Eye (tissue), 1 donor: Measurements from ENCODE around the gene VPS35.
"Not testable (repeated sequence)": the region's sequence is repeated elsewhere in the genome, so short reads cannot be mapped to it uniquely, and the experiment has no call there.

Source experiments
- DNase-seq: peaks from one replicate; pipeline ENCODE4 v3.0.0-alpha.2; 2015

VPS35 gene

DNA sequence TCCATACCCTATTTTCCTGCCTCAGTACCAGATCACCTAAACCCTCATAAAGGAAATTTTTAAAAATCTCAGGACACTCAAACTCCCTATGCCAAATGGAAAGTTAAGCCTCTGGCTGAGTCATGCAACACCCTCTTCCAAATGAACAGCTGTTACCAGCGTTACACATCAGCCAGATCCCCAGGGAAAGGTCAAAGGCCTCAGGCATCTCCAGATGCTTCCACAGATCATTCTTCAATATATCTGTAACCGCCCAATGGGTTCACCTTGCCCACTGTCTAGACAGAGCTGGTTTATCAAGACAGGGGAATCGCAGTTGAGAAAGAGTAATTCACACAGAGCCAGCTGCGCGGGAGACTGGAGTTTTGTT, 38.7 kb downstream of the VPS35 start:
- no peak for DNase-seq

GRCh38 chr16:46649588-46650253, 39.3 kb downstream of the VPS35 start:
- DNase-seq = no peak

- no peak for DNase-seq
Measured at GRCh38 chr16:46648656-46649055, 40.3 kb downstream of the VPS35 start.

DNA sequence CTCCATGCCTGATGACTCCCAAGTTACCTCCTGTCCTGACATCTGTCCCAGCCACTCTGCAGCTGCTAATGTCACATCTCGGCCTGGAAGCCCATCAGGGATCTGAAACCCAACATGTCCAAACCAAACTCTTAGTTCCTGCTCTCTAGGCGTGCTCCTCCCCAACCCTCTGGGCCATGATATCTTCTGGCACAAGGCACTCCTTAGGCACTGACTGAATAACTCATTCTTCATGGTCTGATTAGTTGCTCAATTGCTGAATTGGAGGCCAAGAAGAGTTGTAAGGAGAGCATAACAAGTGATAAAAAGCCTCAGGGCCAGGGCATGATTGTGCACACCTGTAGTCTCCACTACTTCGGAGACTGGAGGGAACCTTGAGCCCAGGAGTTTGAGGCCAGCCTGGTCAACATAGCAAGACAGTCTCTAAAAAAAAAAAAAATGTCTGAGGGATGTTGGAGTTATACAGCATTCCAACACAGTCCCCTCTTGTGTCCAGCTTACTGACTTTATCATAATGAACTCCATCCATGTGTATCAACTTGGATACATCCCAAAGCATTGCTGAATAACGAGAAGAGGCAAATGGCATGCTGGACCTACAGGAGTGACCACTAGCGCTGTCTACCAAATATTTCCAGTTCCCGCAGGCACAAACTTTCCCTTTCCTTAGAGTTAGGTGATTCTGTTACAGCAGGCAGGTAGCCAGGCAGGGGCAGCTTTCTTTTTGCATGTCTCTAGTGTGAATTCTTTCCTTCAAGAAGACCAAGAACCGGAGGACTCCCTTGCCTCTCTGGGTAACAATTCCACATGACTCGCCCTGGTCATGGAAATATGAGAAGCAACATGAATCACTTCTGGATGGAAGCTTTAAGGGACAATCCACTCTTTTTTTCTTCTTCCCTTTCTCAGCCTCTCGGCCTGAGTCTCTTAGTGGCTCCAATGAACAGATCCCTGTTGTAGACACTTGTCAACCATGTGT, 49.7 kb downstream of the VPS35 start:
- DNase-seq = no peak

DNA sequence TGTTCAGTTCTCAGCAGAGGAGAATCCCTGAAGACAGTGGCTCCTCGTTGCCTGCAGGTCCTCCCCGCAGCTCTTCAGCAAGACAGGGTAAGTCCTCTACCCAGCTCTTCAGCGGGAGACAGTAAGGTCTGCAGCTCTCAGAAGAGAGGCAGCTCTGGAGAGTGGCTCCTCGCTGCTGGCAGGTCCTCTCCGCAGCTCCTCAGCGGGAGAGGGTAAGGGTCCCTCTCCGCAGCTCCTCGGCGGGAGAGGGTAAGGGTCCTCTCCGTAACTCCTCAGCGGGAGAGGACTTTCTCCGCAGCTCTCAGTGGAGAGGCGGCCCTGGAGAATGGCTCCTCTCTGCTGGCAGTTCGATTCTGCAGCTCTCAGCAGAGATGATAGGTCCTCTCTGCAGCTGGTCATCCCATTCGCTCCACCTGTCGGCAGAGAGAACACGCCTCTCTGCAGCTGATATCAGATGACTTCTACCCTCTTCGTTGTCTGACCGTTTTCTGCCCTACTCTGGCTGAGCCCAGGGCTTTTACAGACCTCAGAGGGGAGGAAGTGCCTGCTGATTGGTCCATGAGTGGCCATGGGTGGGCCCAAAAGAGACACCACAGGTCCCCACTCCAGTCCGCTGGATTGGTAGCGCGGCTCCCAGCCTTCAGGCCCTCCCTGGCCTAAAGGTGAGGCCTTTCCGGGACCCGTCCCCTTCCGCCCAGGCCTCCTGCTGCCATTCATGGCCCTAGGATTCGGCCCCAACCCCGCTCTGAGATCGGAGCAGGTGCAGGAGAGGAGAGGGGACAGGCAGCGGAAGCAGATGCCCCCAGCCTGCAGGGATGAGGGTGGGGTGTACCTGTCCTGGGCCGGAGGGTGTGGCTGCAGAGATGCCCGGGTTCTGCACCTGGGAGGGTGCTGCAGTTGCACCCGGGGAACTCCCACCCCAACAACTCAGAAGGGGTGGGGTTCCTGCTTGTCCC, 55.9 kb downstream of the VPS35 start:
- no peak for DNase-seq

DNA sequence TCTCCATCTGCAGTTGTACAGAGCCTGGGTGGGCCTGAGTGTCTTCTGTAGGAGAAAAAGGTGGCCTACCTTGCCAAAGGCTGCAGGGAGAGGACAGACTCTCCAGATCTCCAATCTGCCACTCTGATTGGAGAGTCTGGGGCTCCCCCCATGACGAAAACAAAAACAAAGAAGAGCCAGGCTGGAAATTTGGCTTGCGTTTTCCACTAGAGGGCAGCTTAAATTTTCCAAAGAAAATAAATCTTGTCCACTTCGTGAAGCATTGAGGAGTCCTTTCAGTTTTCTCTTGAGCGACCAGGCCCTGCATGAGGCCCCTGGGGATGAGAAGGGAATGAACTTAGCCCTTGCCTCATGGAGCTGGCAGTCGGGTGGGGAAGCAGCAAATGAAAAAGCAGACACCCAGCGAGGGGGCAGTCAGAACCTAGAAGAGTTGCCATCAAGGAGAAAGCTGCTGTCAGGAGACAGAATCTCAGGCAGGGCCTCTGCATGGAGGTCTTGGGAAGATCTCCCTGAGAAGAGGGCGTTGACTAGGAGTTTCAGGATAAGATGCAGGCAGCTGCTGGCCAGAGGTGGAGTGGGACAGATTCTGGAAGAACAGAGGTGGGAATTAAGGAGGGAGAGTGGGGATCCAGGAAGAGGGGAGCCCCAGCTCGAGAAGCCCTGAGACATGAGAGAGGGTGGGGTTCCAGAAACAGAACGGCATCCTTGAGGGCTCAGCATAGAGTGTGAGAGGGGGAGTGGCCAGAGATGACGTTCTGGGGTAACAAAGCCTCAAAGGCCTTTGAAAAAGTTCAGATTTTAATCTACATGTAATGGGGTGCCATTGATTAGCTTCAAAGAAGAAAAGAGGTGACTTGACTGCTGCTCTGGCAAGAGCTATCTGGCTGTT, 59.4 kb downstream of the VPS35 start:
- peak; percentile 23 for DNase-seq

DNA sequence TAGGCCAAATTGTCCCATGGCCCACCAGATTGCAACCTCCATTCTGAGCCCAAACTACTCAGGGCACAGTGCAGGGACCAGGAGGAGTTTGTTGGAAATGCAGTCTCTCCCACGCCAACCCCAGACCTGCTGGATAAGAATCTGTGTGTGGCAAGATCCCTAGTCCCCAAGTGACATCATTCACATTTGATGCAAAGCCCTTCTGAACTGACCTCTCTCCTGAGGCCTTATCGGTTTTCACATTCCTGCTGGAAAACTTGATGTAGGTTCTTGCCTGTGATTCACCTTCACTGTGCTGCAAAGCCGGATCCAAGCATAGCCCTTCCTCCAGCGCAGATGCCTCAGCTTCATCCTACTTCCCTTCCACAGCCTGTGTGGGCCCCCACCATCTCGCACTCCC, 61.2 kb downstream of the VPS35 start:
- DNase-seq = no peak

- not testable (repeated sequence) for DNase-seq
Measured at GRCh38 chr16:46626681-46627080, 62.3 kb downstream of the VPS35 start.

- DNase-seq = not testable (repeated sequence)
Measured at GRCh38 chr16:46624862-46625261, 64.1 kb downstream of the VPS35 start.

DNA sequence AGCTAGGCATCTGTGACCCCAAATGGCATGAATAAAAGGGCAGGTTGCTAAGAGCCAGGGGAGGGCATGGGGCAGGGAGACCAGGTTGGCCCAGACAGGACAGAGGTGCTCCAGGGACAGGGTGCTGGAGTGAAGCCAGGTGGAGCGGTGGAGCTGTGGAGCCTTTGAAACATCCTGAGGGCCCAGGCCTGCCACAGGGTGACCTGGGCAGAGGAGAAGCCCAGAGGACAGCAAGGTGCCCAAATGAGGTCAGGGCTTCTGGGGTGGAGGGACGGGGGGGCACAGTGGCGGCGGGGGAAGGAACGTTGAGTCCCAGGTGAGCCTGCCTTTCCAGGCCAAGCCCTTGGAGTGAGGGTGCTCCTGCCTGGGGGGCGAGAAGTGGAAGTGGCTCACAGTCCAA, 65.3 kb downstream of the VPS35 start:
- not testable (repeated sequence) for DNase-seq

- not testable (repeated sequence) for DNase-seq
Measured at GRCh38 chr16:46623246-46623645, 65.7 kb downstream of the VPS35 start.

DNA sequence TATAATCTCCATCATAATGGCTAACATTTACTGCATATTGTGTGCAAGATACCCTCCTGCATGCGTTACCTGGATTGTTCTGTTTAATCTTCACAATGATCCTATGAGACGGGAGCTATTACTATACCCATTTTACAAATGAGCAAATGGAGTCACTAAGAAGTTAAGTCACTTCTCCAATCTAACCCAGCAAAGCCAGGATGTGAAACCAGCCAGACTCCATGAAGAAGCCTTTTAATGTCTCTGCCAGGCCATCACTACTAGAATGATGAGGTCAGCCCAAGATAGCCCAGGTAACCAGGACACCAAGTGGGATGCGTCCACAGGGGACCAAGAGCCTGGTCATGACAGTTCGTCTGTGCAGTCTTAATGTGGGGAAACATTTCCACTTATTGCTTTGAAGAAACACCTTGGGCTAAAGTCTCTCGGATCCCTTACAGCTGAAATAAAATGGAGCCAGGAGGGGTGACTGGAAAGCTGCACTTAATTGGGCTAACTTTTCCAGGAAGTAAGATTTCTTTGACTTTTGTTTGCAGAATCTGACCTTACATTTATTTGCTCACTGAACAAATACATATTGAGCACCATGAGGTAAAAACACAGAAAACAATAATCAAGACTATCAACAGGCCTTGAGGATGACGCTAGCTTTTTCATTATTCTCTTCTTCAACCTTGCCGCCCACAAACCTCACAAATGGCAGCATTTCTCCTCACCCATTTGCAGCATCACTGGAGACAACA, 66.9 kb downstream of the VPS35 start:
- no peak for DNase-seq

DNA sequence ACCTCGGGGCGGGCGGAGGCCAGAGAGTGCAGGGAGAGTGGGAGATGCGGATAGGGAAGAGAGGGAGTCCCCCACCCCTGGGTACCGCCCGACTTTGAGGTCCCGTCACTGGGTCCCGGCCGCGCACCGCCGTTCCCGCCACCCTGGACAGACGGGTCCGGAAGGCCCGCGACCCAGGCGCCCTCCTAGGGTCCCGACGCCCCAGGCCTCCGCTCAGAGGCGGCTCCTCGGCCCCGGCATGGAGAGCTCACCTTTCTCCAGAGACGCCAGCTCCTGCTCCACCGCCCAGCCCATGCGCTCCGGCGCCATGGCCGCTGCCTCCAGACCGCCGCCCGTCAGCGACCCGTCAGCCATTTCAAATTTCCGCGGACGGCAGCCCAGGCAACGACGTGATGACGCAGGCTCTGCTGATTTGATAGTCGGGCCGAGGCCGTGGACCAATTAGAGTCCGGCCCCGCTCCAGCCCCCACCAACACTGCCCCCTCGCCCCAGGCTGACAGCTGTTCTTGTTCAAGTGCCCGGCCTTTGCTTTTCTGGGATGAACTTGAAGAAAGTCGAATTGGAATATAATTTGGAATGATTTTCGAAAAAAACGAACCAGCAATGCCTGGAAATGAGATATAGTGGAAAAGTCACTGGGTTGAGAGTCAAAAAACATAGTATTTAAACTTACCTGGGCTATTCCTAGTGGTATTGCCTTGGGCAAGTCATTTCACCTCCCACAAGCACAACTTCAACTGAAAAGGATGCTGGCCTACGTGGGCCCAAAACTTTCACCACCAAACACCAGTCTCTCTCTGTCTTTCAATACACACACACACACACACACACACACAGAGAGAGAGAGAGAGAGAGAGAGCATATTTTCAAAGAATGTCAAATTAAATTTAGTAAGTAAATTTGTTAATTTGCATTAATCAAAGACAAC, 67.7 kb downstream of the VPS35 start, which contains the start of gene SHCBP1:
Gene SHCBP1, minus strand, starts transcription at position 374 of the 928 bp plus-strand sequence. Its CDS starts 20 bp downstream, at position 354.
- peak; percentile 94 for DNase-seq

- DNase-seq = no peak
Measured at GRCh38 chr16:46620266-46621005, 68.5 kb downstream of the VPS35 start.

DNA sequence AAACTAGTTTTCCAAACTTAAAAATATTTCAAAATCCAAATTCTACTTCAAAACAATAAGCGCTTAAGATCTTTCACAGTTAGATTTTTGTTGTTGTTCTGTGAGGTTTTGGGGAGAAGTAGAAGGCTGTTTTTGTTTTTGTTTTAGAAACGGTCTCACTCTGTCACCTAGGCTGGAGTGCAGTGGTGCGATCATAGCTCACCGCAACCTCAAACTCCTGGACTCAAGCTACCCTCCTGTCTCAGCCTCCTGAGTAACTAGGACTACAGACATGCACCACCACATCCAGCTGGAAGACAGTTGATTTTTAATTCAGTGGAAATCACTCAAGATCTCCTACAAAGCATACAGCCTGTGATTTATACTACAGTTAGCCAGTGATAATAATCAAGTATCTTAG, 70.5 kb downstream of the VPS35 start:
- DNase-seq = no peak

- no peak for DNase-seq
Measured at GRCh38 chr16:46614006-46614405, 75.0 kb downstream of the VPS35 start.

GRCh38 chr16:46613352-46613751, 75.6 kb downstream of the VPS35 start:
- DNase-seq = peak; percentile 4

DNA sequence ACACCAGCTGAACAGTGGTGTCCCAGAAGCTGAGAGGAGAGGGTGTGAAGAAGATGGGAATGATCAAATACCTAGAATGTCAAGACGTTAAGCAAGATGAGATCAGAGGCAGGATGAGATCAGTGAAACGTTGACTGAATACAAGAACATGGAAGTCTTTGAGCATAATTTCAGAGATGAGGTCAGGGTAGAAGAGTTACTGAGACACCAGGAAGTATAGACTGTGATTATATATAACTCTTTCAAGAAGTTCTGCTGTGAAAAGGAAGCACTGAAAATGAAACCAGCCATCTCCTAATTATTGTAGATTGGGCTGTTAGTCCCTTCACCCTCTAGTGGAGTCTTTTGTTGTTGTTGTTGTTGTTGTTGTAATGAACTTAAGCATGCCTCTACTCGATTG, 76.9 kb downstream of the VPS35 start:
- no peak for DNase-seq

- DNase-seq = peak; percentile 66
Measured at GRCh38 chr16:46607529-46607928, 81.4 kb downstream of the VPS35 start.
